ENCODE data around the gene CTSL.

GRCh38 chr9:87776481-87777379 lies 50.8 kb downstream of the CTSL start:
- TF ChIP-seq CTCF (IDR thresholded peaks at IDR 0.05): no peak
- no peak for TF ChIP-seq POLR2A (IDR thresholded peaks at IDR 0.05)
